D721Med (cell line): ENCODE data around the gene INAVA.

Experiments
- DNase-seq: peaks from one replicate; pipeline ENCODE4 v3.0.0; 2011; ENCODE audit warnings: low spot score; ENCODE audit not compliant: insufficient read length
- FAIRE-seq: peaks from 2 replicates; lab custom pipeline; 2011; peaks lifted over from hg19 to GRCh38; lab: Jason Lieb, UNC
- CTCF ChIP-seq: IDR thresholded peaks from 2 replicates; pipeline ENCODE4 v1.5.1; 2012; ENCODE audit warnings: mild to moderate bottlenecking, control low read depth; ENCODE audit not compliant: insufficient read depth; ENCODE audit errors: missing control alignments

The INAVA gene

GRCh38 chr1:200875416-200875815 lies 19.3 kb upstream of the INAVA start:
- DNase-seq (no peak), FAIRE-seq (no peak)
- no peak for TF ChIP-seq CTCF

- TF ChIP-seq CTCF, result no peak
- FAIRE-seq (no peak), DNase-seq (no peak)
Measured at GRCh38 chr1:200877010-200877409, 17.7 kb upstream of the INAVA start.

- TF ChIP-seq CTCF, result no peak
- FAIRE-seq (no peak), DNase-seq (no peak)
Measured at GRCh38 chr1:200877839-200878551, 16.7 kb upstream of the INAVA start.

- DNase-seq, result no peak
- FAIRE-seq, result no peak
Measured at GRCh38 chr1:200880212-200880611, 14.5 kb upstream of the INAVA start.

GRCh38 chr1:200883118-200883517 lies 11.6 kb upstream of the INAVA start:
- no peak for TF ChIP-seq CTCF
- FAIRE-seq (peak; percentile 38), DNase-seq (no peak)

More at GRCh38 chr1:200880212-200880611, 14.5 kb upstream of the INAVA start:
- no peak for TF ChIP-seq CTCF

GRCh38 chr1:200885623-200886402 lies 8.9 kb upstream of the INAVA start:
- no peak for FAIRE-seq
- DNase-seq, result no peak
- TF ChIP-seq CTCF, result no peak

GRCh38 chr1:200886594-200886993 lies 8.1 kb upstream of the INAVA start:
- FAIRE-seq (no peak), DNase-seq (no peak)
- TF ChIP-seq CTCF, result no peak
